Fibroblast of mammary gland (primary cell): ENCODE results near the gene AOC1.

Experiments used
- DNase-seq: peaks from one replicate; pipeline ENCODE4 v3.0.0-alpha.2; 2010; ENCODE audit warnings: low read depth
- H3K4me3 ChIP-seq: 2 replicates; pipeline ENCODE4 v1.5.1; 2011; ENCODE audit warnings: low read depth, mild to moderate bottlenecking, low read length, moderate library complexity; ENCODE audit not compliant: control insufficient read depth
- CTCF ChIP-seq: conservative IDR thresholded peaks from 2 replicates; pipeline ENCODE4 v1.5.1; 2011; ENCODE audit warnings: low read depth, low read length, inconsistent platforms; ENCODE audit not compliant: control insufficient read depth, insufficient read depth

AOC1 gene

DNA sequence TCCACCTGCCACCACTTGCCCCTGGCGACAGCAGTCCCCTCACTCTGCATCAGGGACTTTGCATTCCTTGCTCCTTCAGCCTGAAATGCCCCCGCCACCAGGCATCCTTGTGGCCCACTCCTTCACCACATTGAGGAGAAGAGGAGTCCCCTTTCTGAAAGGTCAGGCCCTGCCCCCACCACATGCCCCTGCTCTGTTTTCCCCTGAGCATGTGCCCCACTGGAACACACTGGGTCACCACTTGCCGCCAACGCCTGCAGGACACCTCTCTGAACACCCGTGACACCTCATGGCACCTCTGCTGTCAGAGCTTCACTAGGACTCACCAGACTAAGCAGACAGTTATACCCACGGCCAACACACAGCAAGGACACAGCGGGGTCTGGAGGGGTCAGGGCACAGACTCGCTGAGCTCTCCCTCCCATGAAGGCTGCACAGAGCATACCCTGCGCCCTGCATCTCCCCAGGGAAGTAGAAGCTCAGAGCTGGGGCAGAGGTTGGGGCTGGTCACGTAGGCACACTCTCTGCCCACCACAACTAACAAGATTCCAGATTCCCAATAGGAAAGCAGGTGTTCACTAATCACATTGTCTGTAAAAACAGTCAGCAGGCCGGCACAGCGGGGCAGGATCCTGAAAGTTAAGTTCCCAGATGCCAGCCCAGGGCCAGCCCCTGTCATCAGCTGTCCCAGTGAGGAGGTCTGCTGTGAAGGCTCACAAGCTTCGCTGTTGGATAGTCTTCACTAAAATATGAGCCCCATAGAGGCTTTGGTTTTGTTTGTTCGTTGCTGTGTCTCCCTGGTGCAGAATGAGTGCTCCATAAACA, 5.8 kb upstream of the AOC1 start:
- no peak for TF ChIP-seq CTCF
- H3K4me3 ChIP-seq, result no peak overlapping the region
- no peak for DNase-seq

GRCh38 chr7:150847536-150847935, 4.8 kb upstream of the AOC1 start:
- no peak for DNase-seq
- no peak overlapping the region for H3K4me3 ChIP-seq
- no peak for TF ChIP-seq CTCF

DNA sequence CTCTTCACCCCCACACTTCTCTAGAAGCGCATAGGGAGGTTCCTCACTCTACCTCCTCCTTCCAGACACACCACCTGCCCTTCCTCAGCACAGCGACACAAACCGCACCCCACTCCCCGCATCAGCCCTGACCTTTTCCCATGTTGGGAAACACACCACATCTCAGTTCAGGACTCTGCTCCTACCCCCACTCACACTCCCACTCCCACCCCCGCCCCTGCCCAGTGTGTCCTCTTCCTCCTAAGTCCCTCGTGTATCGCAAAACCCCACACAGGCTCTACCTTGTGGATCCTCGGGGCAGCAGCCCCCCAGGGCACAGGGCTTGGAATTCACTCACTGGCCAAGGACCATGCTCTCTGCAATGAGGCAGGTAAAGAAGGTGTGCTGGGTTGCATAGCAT, 4.2 kb upstream of the AOC1 start:
- H3K4me3 ChIP-seq, result no peak overlapping the region
- DNase-seq, result no peak
- no peak for TF ChIP-seq CTCF

GRCh38 chr7:150848561-150849115, 3.7 kb upstream of the AOC1 start:
- no peak overlapping the region for H3K4me3 ChIP-seq
- no peak for DNase-seq
- no peak for TF ChIP-seq CTCF

DNA sequence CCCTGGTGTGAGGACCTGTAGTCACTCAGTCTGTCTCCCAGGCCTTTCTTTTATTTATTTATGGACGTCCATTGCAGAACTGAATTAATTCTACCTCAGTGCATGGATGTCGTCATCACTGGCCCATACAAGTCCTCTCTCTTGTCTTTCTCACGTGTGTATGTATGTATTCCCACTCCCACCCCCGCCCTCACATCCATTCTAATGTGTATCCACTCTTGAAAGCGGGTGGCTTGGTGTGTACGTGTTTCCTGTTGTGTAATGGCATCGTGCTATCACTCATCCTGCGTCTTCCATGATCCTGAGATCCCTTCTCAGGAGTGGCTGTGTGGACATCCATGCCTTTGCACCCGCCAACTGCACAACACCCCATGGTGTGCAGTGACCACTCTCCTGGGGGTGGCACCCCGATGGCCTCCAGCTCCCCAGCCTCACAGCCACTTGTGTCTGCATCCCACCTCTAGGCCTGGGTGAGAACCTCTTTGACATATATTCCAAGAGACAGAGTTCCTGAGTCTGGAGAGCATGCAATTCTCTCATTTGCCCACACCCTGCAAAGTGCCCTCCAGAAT, 3.0 kb upstream of the AOC1 start:
- H3K4me3 ChIP-seq, result no peak overlapping the region
- TF ChIP-seq CTCF, result no peak
- no peak for DNase-seq

DNA sequence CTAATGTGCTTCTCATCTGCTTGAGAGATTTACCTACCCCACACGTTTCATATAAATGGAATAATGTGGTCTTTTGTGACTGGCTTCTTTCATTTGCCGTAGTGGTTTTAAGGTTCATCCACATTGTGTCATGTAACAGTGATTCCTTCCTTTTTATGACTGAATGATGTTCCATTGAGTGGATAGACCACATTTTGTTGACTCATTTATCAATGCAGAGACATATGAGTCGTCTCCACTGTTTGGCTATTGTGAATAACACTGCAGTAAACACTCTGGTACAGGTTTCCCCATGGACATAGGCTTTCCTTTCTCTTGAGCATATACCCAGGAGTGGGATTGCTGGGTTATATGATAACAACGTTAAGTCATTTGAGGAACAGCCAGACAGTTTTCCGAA, 2.0 kb upstream of the AOC1 start:
- H3K4me3 ChIP-seq, result no peak overlapping the region
- TF ChIP-seq CTCF, result no peak
- peak; percentile 26 for DNase-seq
